Measurements from ENCODE around the gene POP4.

DNA sequence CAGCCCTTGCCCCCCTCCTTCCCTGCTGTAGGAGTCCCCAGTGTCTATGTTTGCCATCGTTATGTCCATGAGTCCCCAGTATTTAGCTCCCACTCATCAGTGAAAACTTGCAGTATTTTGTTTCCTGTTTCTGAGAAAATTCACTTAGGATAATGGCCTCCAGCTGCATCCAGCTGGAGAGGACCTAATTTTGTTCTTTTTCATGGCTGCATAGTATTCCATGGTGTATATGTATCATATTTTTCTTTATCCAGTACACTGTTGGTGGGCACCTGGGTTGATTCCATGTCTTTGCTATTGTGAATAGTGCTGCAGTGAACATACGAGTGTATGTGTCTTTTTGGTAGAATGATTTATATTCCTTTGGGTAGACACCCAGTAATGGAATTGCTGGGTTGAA is 18.0 kb upstream of the POP4 start:
- TF ChIP-seq ZNF274 (IDR thresholded peaks at IDR 0.05; ENCODE audit: borderline replicate concordance, low read depth, low read length), result no peak
- TF ChIP-seq, protein P1, sequence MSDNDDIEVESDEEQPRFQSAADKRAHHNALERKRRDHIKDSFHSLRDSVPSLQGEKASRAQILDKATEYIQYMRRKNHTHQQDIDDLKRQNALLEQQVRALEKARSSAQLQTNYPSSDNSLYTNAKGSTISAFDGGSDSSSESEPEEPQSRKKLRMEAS (CRISPR knock-in tag; IDR thresholded peaks at IDR 0.05), result no peak
- TF ChIP-seq KAT7 (CRISPR knock-in tag; IDR thresholded peaks at IDR 0.05; ENCODE audit: borderline replicate concordance), result no peak
- TF ChIP-seq, protein P2, sequence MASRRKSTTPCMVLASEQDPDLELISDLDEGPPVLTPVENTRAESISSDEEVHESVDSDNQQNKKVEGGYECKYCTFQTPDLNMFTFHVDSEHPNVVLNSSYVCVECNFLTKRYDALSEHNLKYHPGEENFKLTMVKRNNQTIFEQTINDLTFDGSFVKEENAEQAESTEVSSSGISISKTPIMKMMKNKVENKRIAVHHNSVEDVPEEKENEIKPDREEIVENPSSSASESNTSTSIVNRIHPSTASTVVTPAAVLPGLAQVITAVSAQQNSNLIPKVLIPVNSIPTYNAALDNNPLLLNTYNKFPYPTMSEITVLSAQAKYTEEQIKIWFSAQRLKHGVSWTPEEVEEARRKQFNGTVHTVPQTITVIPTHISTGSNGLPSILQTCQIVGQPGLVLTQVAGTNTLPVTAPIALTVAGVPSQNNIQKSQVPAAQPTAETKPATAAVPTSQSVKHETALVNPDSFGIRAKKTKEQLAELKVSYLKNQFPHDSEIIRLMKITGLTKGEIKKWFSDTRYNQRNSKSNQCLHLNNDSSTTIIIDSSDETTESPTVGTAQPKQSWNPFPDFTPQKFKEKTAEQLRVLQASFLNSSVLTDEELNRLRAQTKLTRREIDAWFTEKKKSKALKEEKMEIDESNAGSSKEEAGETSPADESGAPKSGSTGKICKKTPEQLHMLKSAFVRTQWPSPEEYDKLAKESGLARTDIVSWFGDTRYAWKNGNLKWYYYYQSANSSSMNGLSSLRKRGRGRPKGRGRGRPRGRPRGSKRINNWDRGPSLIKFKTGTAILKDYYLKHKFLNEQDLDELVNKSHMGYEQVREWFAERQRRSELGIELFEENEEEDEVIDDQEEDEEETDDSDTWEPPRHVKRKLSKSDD (conservative IDR thresholded peaks at IDR 0.05; ENCODE audit: low read length), result no peak
- TF ChIP-seq, protein P3, sequence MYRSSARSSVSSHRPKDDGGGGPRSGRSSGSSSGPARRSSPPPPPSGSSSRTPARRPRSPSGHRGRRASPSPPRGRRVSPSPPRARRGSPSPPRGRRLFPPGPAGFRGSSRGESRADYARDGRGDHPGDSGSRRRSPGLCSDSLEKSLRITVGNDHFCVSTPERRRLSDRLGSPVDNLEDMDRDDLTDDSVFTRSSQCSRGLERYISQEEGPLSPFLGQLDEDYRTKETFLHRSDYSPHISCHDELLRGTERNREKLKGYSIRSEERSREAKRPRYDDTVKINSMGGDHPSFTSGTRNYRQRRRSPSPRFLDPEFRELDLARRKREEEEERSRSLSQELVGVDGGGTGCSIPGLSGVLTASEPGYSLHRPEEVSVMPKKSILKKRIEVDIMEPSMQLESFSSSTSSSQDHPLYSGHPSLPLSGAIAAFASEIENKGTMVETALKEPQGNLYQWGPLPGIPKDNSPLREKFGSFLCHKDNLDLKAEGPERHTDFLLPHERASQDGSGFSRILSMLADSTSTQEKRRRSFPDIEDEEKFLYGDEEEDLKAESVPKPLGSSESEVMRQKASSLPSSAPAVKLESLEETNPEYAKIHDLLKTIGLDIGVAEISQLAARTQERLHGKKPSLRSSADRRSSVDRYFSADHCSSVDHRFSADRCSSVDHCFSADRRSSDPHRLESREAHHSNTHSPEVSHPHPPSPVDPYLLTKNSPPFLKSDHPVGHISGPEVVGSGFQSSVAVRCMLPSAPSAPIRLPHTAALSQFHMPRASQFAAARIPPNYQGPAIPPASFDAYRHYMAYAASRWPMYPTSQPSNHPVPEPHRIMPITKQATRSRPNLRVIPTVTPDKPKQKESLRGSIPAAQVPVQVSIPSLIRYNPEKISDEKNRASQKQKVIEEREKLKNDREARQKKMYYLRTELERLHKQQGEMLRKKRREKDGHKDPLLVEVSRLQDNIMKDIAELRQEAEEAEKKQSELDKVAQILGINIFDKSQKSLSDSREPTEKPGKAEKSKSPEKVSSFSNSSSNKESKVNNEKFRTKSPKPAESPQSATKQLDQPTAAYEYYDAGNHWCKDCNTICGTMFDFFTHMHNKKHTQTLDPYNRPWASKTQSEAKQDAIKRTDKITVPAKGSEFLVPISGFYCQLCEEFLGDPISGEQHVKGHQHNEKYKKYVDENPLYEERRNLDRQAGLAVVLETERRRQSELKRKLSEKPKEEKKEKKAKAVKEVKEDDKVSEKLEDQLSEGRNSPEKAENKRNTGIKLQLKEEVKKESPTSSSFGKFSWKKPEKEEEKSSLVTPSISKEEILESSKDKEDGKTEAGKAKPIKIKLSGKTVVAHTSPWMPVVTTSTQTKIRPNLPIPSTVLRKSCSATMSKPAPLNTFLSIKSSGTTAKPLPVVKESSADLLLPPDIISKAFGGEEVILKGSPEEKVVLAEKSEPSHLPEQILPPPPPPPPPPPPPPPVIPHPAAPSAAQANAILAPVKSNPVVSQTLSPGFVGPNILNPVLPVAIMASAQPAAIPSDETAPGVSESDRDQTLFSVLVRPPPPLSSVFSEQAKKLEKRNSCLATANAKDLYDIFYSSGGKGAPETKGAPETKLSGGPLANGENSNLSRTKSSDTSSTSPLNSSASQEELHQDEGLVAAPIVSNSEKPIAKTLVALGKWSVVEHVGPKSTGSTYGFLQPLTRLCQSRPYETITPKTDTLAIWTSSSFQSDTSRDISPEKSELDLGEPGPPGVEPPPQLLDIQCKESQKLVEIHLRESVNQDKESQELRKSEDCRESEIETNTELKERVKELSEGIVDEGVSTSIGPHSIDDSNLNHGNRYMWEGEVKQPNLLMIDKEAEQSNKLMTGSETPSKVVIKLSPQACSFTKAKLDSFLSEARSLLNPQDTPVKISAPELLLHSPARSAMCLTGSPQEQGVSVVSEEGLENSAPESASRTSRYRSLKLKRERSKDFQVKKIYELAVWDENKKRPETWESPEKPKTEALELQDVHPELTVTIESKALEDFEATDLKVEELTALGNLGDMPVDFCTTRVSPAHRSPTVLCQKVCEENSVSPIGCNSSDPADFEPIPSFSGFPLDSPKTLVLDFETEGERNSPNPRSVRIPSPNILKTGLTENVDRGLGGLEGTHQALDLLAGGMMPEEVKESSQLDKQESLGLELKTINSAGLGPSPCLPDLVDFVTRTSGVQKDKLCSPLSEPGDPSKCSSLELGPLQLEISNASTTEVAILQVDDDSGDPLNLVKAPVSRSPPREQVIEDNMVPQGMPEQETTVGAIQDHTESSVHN (IDR thresholded peaks at IDR 0.05; ENCODE audit: borderline replicate concordance in 1 of 2, low read depth in 1 of 2), result no peak
- no peak for TF ChIP-seq PHF8 (IDR thresholded peaks at IDR 0.05; ENCODE audit: borderline replicate concordance, low read length)
- TF ChIP-seq HDAC2 (IDR thresholded peaks at IDR 0.05), result no peak
- TF ChIP-seq WHSC1 (IDR thresholded peaks at IDR 0.05; ENCODE audit: low read length), result no peak

Measured in K562 (cell line).